ENCODE data around the gene CHAC1.
"Not testable (repeated sequence)": the region's sequence is repeated elsewhere in the genome, so short reads cannot be mapped to it uniquely, and the experiment has no call there.

Gene CHAC1

GRCh38 chr15:40952301-40952900 lies 870 bp upstream of the CHAC1 start:
- peak overlapping the region; percentile 82 for H3K4me3 ChIP-seq (ENCODE audit: low read depth, low read length)
- TF ChIP-seq CTCF (IDR thresholded peaks at IDR 0.05; ENCODE audit: control insufficient read depth, extremely low read depth, insufficient read depth): no peak
- DNase-seq (ENCODE audit: low read depth): no peak

GRCh38 chr15:40953713-40954074 lies 423 bp downstream of the CHAC1 start:
- TF ChIP-seq CTCF (IDR thresholded peaks at IDR 0.05; ENCODE audit: control insufficient read depth, extremely low read depth, insufficient read depth): no peak
- no peak for DNase-seq (ENCODE audit: low read depth)
- peak overlapping the region; percentile 82 for H3K4me3 ChIP-seq (ENCODE audit: low read depth, low read length)

- not testable (repeated sequence) for DNase-seq (ENCODE audit: low read depth)
- H3K4me3 ChIP-seq (ENCODE audit: low read depth, low read length): peak overlapping the region; percentile 82
These were observed 1.0 kb downstream of the CHAC1 start for GRCh38 chr15:40954158-40954848.

GRCh38 chr15:40955141-40955903 lies 2.1 kb downstream of the CHAC1 start:
- no peak overlapping the region for H3K4me3 ChIP-seq (ENCODE audit: low read depth, low read length)
- no peak for TF ChIP-seq CTCF (IDR thresholded peaks at IDR 0.05; ENCODE audit: control insufficient read depth, extremely low read depth, insufficient read depth)
- DNase-seq (ENCODE audit: low read depth): no peak

- TF ChIP-seq CTCF (IDR thresholded peaks at IDR 0.05; ENCODE audit: control insufficient read depth, extremely low read depth, insufficient read depth): no peak
- DNase-seq (ENCODE audit: low read depth): no peak
- no peak overlapping the region for H3K4me3 ChIP-seq (ENCODE audit: low read depth, low read length)
These were observed 2.8 kb downstream of the CHAC1 start for GRCh38 chr15:40955930-40956540.

GRCh38 chr15:40956541-40956982 lies 3.3 kb downstream of the CHAC1 start:
- no peak for TF ChIP-seq CTCF (IDR thresholded peaks at IDR 0.05; ENCODE audit: control insufficient read depth, extremely low read depth, insufficient read depth)
- H3K4me3 ChIP-seq (ENCODE audit: low read depth, low read length): no peak overlapping the region
- no peak for DNase-seq (ENCODE audit: low read depth)

GRCh38 chr15:40957041-40957555 lies 3.8 kb downstream of the CHAC1 start:
- DNase-seq (ENCODE audit: low read depth): no peak
- H3K4me3 ChIP-seq (ENCODE audit: low read depth, low read length): no peak overlapping the region
- no peak for TF ChIP-seq CTCF (IDR thresholded peaks at IDR 0.05; ENCODE audit: control insufficient read depth, extremely low read depth, insufficient read depth)
